ENCODE measurements around the gene ZDHHC7.

ZDHHC7 gene

GRCh38 chr16:85014311-85014710 lies 3.0 kb upstream of the ZDHHC7 start:
- Histone ChIP-seq H3K4me3 (ENCODE audit: low read depth in 1 of 2, low read length in 2 of 2) (no peak overlapping the region), H3K27me3 (ENCODE audit: control insufficient read depth in 1 of 2, insufficient read depth in 2 of 2, low read length in 2 of 2) (no peaks in the 10 kb centered on the region), H3K9ac (ENCODE audit: low read length) (no peak overlapping the region), H3K27ac (ENCODE audit: low read depth, low read length) (no peak overlapping the region), H3K4me1 (ENCODE audit: insufficient read depth, low read length) (peaks cover 12% of the 10 kb centered on the region), H3K9me3 (ENCODE audit: low read length) (no peaks in the 10 kb centered on the region), H3K36me3 (ENCODE audit: insufficient read depth, low read length) (no peaks in the 10 kb centered on the region)

GRCh38 chr16:85011846-85012284 lies 530 bp upstream of the ZDHHC7 start:
- Histone ChIP-seq H3K27ac (ENCODE audit: low read depth, low read length) (peak overlapping the region; percentile 100), H3K9ac (ENCODE audit: low read length) (peak overlapping the region; percentile 90), H3K9me3 (ENCODE audit: low read length) (no peaks in the 10 kb centered on the region), H3K27me3 (ENCODE audit: control insufficient read depth in 1 of 2, insufficient read depth in 2 of 2, low read length in 2 of 2) (no peaks in the 10 kb centered on the region), H3K4me3 (ENCODE audit: low read depth in 1 of 2, low read length in 2 of 2) (peak overlapping the region; percentile 83 to 89), H3K36me3 (ENCODE audit: insufficient read depth, low read length) (no peaks in the 10 kb centered on the region), H3K4me1 (ENCODE audit: insufficient read depth, low read length) (peaks cover 25% of the 10 kb centered on the region)

- Histone ChIP-seq H3K27me3 (ENCODE audit: control insufficient read depth in 1 of 2, insufficient read depth in 2 of 2, low read length in 2 of 2) (no peaks in the 10 kb centered on the region), H3K9me3 (ENCODE audit: low read length) (no peaks in the 10 kb centered on the region), H3K4me3 (ENCODE audit: low read depth in 1 of 2, low read length in 2 of 2) (peak overlapping the region; percentile 83 to 89), H3K9ac (ENCODE audit: low read length) (peak overlapping the region; percentile 93), H3K27ac (ENCODE audit: low read depth, low read length) (peak overlapping the region; percentile 100), H3K36me3 (ENCODE audit: insufficient read depth, low read length) (no peaks in the 10 kb centered on the region), H3K4me1 (ENCODE audit: insufficient read depth, low read length) (peaks cover 30% of the 10 kb centered on the region)
Measured at GRCh38 chr16:85010446-85010930, 847 bp downstream of the ZDHHC7 start.

GRCh38 chr16:85008271-85008670 lies 3.1 kb downstream of the ZDHHC7 start:
- no peak overlapping the region for H3K9ac ChIP-seq (ENCODE audit: low read length)
- no peak overlapping the region for H3K27ac ChIP-seq (ENCODE audit: low read depth, low read length)
- H3K4me1 ChIP-seq (ENCODE audit: insufficient read depth, low read length): peaks cover 53% of the 10 kb centered on the region
- no peak overlapping the region for H3K4me3 ChIP-seq (ENCODE audit: low read depth in 1 of 2, low read length in 2 of 2)
- no peaks in the 10 kb centered on the region for H3K36me3 ChIP-seq (ENCODE audit: insufficient read depth, low read length)
- H3K9me3 ChIP-seq (ENCODE audit: low read length): no peaks in the 10 kb centered on the region
- H3K27me3 ChIP-seq (ENCODE audit: control insufficient read depth in 1 of 2, insufficient read depth in 2 of 2, low read length in 2 of 2): no peaks in the 10 kb centered on the region

GRCh38 chr16:85007496-85008214 lies 3.7 kb downstream of the ZDHHC7 start:
- no peaks in the 10 kb centered on the region for H3K9me3 ChIP-seq (ENCODE audit: low read length)
- H3K4me3 ChIP-seq (ENCODE audit: low read depth in 1 of 2, low read length in 2 of 2): no peak overlapping the region
- H3K27me3 ChIP-seq (ENCODE audit: control insufficient read depth in 1 of 2, insufficient read depth in 2 of 2, low read length in 2 of 2): no peaks in the 10 kb centered on the region
- H3K27ac ChIP-seq (ENCODE audit: low read depth, low read length): no peak overlapping the region
- H3K36me3 ChIP-seq (ENCODE audit: insufficient read depth, low read length): no peaks in the 10 kb centered on the region
- no peak overlapping the region for H3K9ac ChIP-seq (ENCODE audit: low read length)
- H3K4me1 ChIP-seq (ENCODE audit: insufficient read depth, low read length): peaks cover 59% of the 10 kb centered on the region

GRCh38 chr16:85006639-85007038 lies 4.7 kb downstream of the ZDHHC7 start:
- Histone ChIP-seq H3K4me3 (ENCODE audit: low read depth in 1 of 2, low read length in 2 of 2) (no peak overlapping the region), H3K4me1 (ENCODE audit: insufficient read depth, low read length) (peaks cover 69% of the 10 kb centered on the region), H3K9me3 (ENCODE audit: low read length) (no peaks in the 10 kb centered on the region), H3K9ac (ENCODE audit: low read length) (no peak overlapping the region), H3K36me3 (ENCODE audit: insufficient read depth, low read length) (no peaks in the 10 kb centered on the region), H3K27me3 (ENCODE audit: control insufficient read depth in 1 of 2, insufficient read depth in 2 of 2, low read length in 2 of 2) (no peaks in the 10 kb centered on the region), H3K27ac (ENCODE audit: low read depth, low read length) (no peak overlapping the region)

- Histone ChIP-seq H3K9ac (ENCODE audit: low read length) (peak overlapping the region; percentile 35), H3K36me3 (ENCODE audit: insufficient read depth, low read length) (no peaks in the 10 kb centered on the region), H3K4me1 (ENCODE audit: insufficient read depth, low read length) (peaks cover 79% of the 10 kb centered on the region), H3K9me3 (ENCODE audit: low read length) (no peaks in the 10 kb centered on the region), H3K27me3 (ENCODE audit: control insufficient read depth in 1 of 2, insufficient read depth in 2 of 2, low read length in 2 of 2) (no peaks in the 10 kb centered on the region), H3K4me3 (ENCODE audit: low read depth in 1 of 2, low read length in 2 of 2) (peak overlapping the region in 1 of 2 donors; percentile 19), H3K27ac (ENCODE audit: low read depth, low read length) (peak overlapping the region; percentile 44)
Measured at GRCh38 chr16:85005285-85006069, 5.9 kb downstream of the ZDHHC7 start.

GRCh38 chr16:85004587-85005205 lies 6.6 kb downstream of the ZDHHC7 start:
- peak overlapping the region in 1 of 2 donors; percentile 19 for H3K4me3 ChIP-seq (ENCODE audit: low read depth in 1 of 2, low read length in 2 of 2)
- H3K9me3 ChIP-seq (ENCODE audit: low read length): no peaks in the 10 kb centered on the region
- H3K36me3 ChIP-seq (ENCODE audit: insufficient read depth, low read length): no peaks in the 10 kb centered on the region
- peak overlapping the region; percentile 44 for H3K27ac ChIP-seq (ENCODE audit: low read depth, low read length)
- H3K27me3 ChIP-seq (ENCODE audit: control insufficient read depth in 1 of 2, insufficient read depth in 2 of 2, low read length in 2 of 2): no peaks in the 10 kb centered on the region
- peak overlapping the region; percentile 35 for H3K9ac ChIP-seq (ENCODE audit: low read length)
- H3K4me1 ChIP-seq (ENCODE audit: insufficient read depth, low read length): peaks cover 79% of the 10 kb centered on the region

GRCh38 chr16:85003725-85004586 lies 7.4 kb downstream of the ZDHHC7 start:
- peak overlapping the region; percentile 38 for H3K27ac ChIP-seq (ENCODE audit: low read depth, low read length)
- H3K9me3 ChIP-seq (ENCODE audit: low read length): no peaks in the 10 kb centered on the region
- H3K36me3 ChIP-seq (ENCODE audit: insufficient read depth, low read length): no peaks in the 10 kb centered on the region
- no peak overlapping the region for H3K9ac ChIP-seq (ENCODE audit: low read length)
- peaks cover 81% of the 10 kb centered on the region for H3K4me1 ChIP-seq (ENCODE audit: insufficient read depth, low read length)
- no peaks in the 10 kb centered on the region for H3K27me3 ChIP-seq (ENCODE audit: control insufficient read depth in 1 of 2, insufficient read depth in 2 of 2, low read length in 2 of 2)
- H3K4me3 ChIP-seq (ENCODE audit: low read depth in 1 of 2, low read length in 2 of 2): peak overlapping the region in 1 of 2 donors; percentile 19

GRCh38 chr16:85003076-85003475 lies 8.3 kb downstream of the ZDHHC7 start:
- H3K9me3 ChIP-seq (ENCODE audit: low read length): no peaks in the 10 kb centered on the region
- peak overlapping the region in 1 of 2 donors; percentile 34 for H3K4me3 ChIP-seq (ENCODE audit: low read depth in 1 of 2, low read length in 2 of 2)
- no peaks in the 10 kb centered on the region for H3K27me3 ChIP-seq (ENCODE audit: control insufficient read depth in 1 of 2, insufficient read depth in 2 of 2, low read length in 2 of 2)
- H3K4me1 ChIP-seq (ENCODE audit: insufficient read depth, low read length): peaks cover 83% of the 10 kb centered on the region
- H3K27ac ChIP-seq (ENCODE audit: low read depth, low read length): peak overlapping the region; percentile 12
- H3K9ac ChIP-seq (ENCODE audit: low read length): no peak overlapping the region
- no peaks in the 10 kb centered on the region for H3K36me3 ChIP-seq (ENCODE audit: insufficient read depth, low read length)
